ENCODE results near the gene EIF4B. TPM values are rescaled to one million over a fixed set of nuclear protein-coding genes. Genes with fewer than 3 reads are reported as not detected.

EIF4B gene
- total RNA-seq, 1 donor from 2014 or later, result 336 TPM

- H3K36me3 Mint-ChIP-seq (ENCODE audit: low read depth), result peaks cover 8% of the 10 kb centered on the region
- H3K27me3 Mint-ChIP-seq (ENCODE audit: low read depth), result no peaks in the 10 kb centered on the region
- no peaks in the 10 kb centered on the region for H3K9me3 Mint-ChIP-seq (ENCODE audit: low read depth)
- peak; percentile 92 for DNase-seq (ENCODE audit: low spot score)
- TF ChIP-seq CTCF (IDR thresholded peaks at IDR 0.05), result peak; percentile 54
- H3K27ac Mint-ChIP-seq (ENCODE audit: unreplicated experiment), result peak overlapping the region; percentile 99
- H3K4me3 Mint-ChIP-seq (ENCODE audit: unreplicated experiment), result peak overlapping the region; percentile 88
- peaks cover 84% of the 10 kb centered on the region for H3K4me1 Mint-ChIP-seq (ENCODE audit: low read depth)
Measured at GRCh38 chr12:53051058-53051880, 45.0 kb downstream of the EIF4B start.

GRCh38 chr12:53051881-53052412, 45.7 kb downstream of the EIF4B start:
- no peaks in the 10 kb centered on the region for H3K9me3 Mint-ChIP-seq (ENCODE audit: low read depth)
- peak overlapping the region; percentile 99 for H3K27ac Mint-ChIP-seq (ENCODE audit: unreplicated experiment)
- no peak for TF ChIP-seq CTCF (IDR thresholded peaks at IDR 0.05)
- peak overlapping the region; percentile 88 for H3K4me3 Mint-ChIP-seq (ENCODE audit: unreplicated experiment)
- H3K36me3 Mint-ChIP-seq (ENCODE audit: low read depth), result peaks cover 10% of the 10 kb centered on the region
- no peaks in the 10 kb centered on the region for H3K27me3 Mint-ChIP-seq (ENCODE audit: low read depth)
- peak; percentile 76 for DNase-seq (ENCODE audit: low spot score)
- H3K4me1 Mint-ChIP-seq (ENCODE audit: low read depth), result peaks cover 84% of the 10 kb centered on the region

GRCh38 chr12:53052419-53053217, 46.4 kb downstream of the EIF4B start:
- Mint-ChIP-seq H3K4me1 (ENCODE audit: low read depth) (peaks cover 88% of the 10 kb centered on the region), H3K36me3 (ENCODE audit: low read depth) (peaks cover 15% of the 10 kb centered on the region), H3K9me3 (ENCODE audit: low read depth) (no peaks in the 10 kb centered on the region), H3K4me3 (ENCODE audit: unreplicated experiment) (peak overlapping the region; percentile 88), H3K27me3 (ENCODE audit: low read depth) (no peaks in the 10 kb centered on the region), H3K27ac (ENCODE audit: unreplicated experiment) (peak overlapping the region; percentile 99)
- TF ChIP-seq CTCF (IDR thresholded peaks at IDR 0.05), result no peak
- no peak for DNase-seq (ENCODE audit: low spot score)

GRCh38 chr12:53053218-53054111, 47.2 kb downstream of the EIF4B start:
- TF ChIP-seq CTCF (IDR thresholded peaks at IDR 0.05), result peak; percentile 81
- Mint-ChIP-seq H3K4me1 (ENCODE audit: low read depth) (peaks cover 83% of the 10 kb centered on the region), H3K36me3 (ENCODE audit: low read depth) (peaks cover 19% of the 10 kb centered on the region), H3K27ac (ENCODE audit: unreplicated experiment) (peak overlapping the region; percentile 99), H3K9me3 (ENCODE audit: low read depth) (no peaks in the 10 kb centered on the region), H3K27me3 (ENCODE audit: low read depth) (no peaks in the 10 kb centered on the region), H3K4me3 (ENCODE audit: unreplicated experiment) (peak overlapping the region; percentile 71)
- no peak for DNase-seq (ENCODE audit: low spot score)
